SJSA1 (cell line): ENCODE data around the gene IL1RAPL1. TPM values are rescaled to one million over a fixed set of nuclear protein-coding genes. Genes with fewer than 3 reads are reported as not detected.

Experiments
- DNase-seq, 2 experiments: peaks; one replicate each; pipeline ENCODE4 v3.0.0-alpha.2; 2015 to 2020; ENCODE audit warnings: low spot score in 2 of 2, low read depth in 1 of 2
- H3K27ac ChIP-seq: fragments of 250-450 bp; sonication (Bioruptor Pico); 2 replicates; pipeline ENCODE4 v1.5.1; 2020; ENCODE audit warnings: mild to moderate bottlenecking, moderate library complexity
- H3K27me3 ChIP-seq: fragments of 250-450 bp; sonication (Bioruptor Pico); replicated peaks from 2 replicates; pipeline ENCODE4 v1.5.1; 2020; ENCODE audit warnings: mild to moderate bottlenecking, moderate library complexity
- H3K36me3 ChIP-seq: fragments of 250-450 bp; sonication (Bioruptor Pico); 2 replicates; pipeline ENCODE4 v1.5.1; 2020; ENCODE audit warnings: mild to moderate bottlenecking
- H3K4me1 ChIP-seq: fragments of 250-450 bp; sonication (Bioruptor Pico); replicated peaks from 2 replicates; pipeline ENCODE4 v1.6.1; 2021; ENCODE audit warnings: mild to moderate bottlenecking
- H3K4me3 ChIP-seq: fragments of 250-450 bp; sonication (Bioruptor Pico); 2 replicates; pipeline ENCODE4 v1.5.1; 2020; ENCODE audit warnings: mild to moderate bottlenecking
- H3K9me3 ChIP-seq: fragments of 250-450 bp; sonication (Bioruptor Pico); replicated peaks from 2 replicates; pipeline ENCODE4 v1.5.1; 2020; ENCODE audit warnings: mild to moderate bottlenecking
- total RNA-seq: library from RNA; depleted of rRNA; stranded (reverse); fragments of >200 nt; shearing (Covaris generic); gene quantifications from 2 replicates; pipeline ENCODE4 v1.2.3, GENCODE V29; 2014

The IL1RAPL1 gene
- total RNA-seq, 1 experiment from 2014 or later: not detected

GRCh38 chrX:29561417-29561816 lies 974.2 kb downstream of the IL1RAPL1 start:
- DNase-seq: no peak
- H3K4me1 ChIP-seq: no peaks in the 10 kb centered on the region
- no peaks in the 10 kb centered on the region for H3K27me3 ChIP-seq
- H3K36me3 ChIP-seq: no peaks in the 10 kb centered on the region
- no peak overlapping the region for H3K27ac ChIP-seq
- no peak overlapping the region for H3K4me3 ChIP-seq
- no peaks in the 10 kb centered on the region for H3K9me3 ChIP-seq

GRCh38 chrX:29580560-29580959 lies 993.3 kb downstream of the IL1RAPL1 start:
- Histone ChIP-seq H3K4me1 (no peaks in the 10 kb centered on the region), H3K36me3 (no peaks in the 10 kb centered on the region), H3K9me3 (no peaks in the 10 kb centered on the region), H3K4me3 (no peak overlapping the region), H3K27ac (no peak overlapping the region), H3K27me3 (no peaks in the 10 kb centered on the region)
- no peak for DNase-seq

DNA sequence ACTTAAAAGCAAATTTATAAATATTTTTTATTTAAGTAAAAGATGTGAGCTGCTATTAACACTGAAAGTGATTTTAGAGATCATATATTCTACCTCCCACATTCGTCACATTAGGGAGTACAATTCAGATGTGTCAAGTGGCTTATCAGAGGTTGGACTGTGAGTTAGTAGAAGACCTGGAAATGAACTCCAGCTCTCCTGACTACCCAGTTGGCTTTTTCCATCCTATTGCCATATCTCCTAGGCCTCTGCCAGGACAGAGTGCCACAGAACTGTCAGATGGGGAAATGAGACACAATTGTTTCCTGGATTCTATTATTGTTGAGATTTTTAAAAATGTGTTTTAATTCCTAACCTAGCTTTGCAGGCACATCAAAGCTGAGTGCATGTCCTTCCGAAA lies 994.0 kb downstream of the IL1RAPL1 start:
- no peak overlapping the region for H3K4me3 ChIP-seq
- H3K27me3 ChIP-seq: no peaks in the 10 kb centered on the region
- H3K9me3 ChIP-seq: no peaks in the 10 kb centered on the region
- no peak for DNase-seq
- H3K4me1 ChIP-seq: no peaks in the 10 kb centered on the region
- no peaks in the 10 kb centered on the region for H3K36me3 ChIP-seq
- no peak overlapping the region for H3K27ac ChIP-seq

GRCh38 chrX:29587107-29587506 lies 999.9 kb downstream of the IL1RAPL1 start:
- Histone ChIP-seq H3K36me3 (no peaks in the 10 kb centered on the region), H3K9me3 (no peaks in the 10 kb centered on the region), H3K4me1 (no peaks in the 10 kb centered on the region), H3K27me3 (no peaks in the 10 kb centered on the region), H3K4me3 (no peak overlapping the region), H3K27ac (no peak overlapping the region)
- DNase-seq: no peak

GRCh38 chrX:29590921-29591320 lies 1003.7 kb downstream of the IL1RAPL1 start:
- Histone ChIP-seq H3K4me3 (no peak overlapping the region), H3K9me3 (no peaks in the 10 kb centered on the region), H3K4me1 (no peaks in the 10 kb centered on the region), H3K27me3 (no peaks in the 10 kb centered on the region), H3K27ac (no peak overlapping the region), H3K36me3 (no peaks in the 10 kb centered on the region)
- DNase-seq: no peak

GRCh38 chrX:29604381-29604780 lies 1017.1 kb downstream of the IL1RAPL1 start:
- H3K4me3 ChIP-seq: no peak overlapping the region
- H3K36me3 ChIP-seq: no peaks in the 10 kb centered on the region
- H3K9me3 ChIP-seq: no peaks in the 10 kb centered on the region
- H3K4me1 ChIP-seq: no peaks in the 10 kb centered on the region
- H3K27ac ChIP-seq: no peak overlapping the region
- DNase-seq: no peak
- no peaks in the 10 kb centered on the region for H3K27me3 ChIP-seq

DNA sequence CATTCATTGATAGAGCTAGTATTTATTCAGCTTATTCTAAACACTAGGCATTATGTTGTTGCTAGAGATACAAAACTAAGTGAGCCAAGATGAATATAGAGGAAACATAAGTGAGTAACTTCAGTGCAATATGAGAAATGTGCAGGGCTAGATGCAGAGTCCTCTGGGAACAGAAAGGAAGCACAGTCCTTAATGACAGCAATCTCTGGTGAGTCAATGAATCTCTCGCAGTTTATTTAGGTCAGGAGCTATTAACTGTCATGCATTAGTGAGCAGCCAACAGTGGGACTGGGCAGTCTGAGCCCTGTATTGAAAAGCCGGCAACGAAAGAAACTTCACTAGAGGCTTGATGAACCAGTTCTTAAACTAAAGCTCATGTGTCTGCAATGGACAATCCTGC lies 1030.0 kb downstream of the IL1RAPL1 start:
- Histone ChIP-seq H3K9me3 (no peaks in the 10 kb centered on the region), H3K36me3 (no peaks in the 10 kb centered on the region), H3K27me3 (no peaks in the 10 kb centered on the region), H3K27ac (no peak overlapping the region), H3K4me3 (no peak overlapping the region), H3K4me1 (no peaks in the 10 kb centered on the region; the same call in 1 of the 2 replicates)
- peak in 1 of 2 experiments; percentile 1 for DNase-seq

- Histone ChIP-seq H3K27ac (no peak overlapping the region), H3K4me1 (no peaks in the 10 kb centered on the region; the same call in 1 of the 2 replicates), H3K4me3 (no peak overlapping the region), H3K36me3 (no peaks in the 10 kb centered on the region), H3K27me3 (no peaks in the 10 kb centered on the region), H3K9me3 (no peaks in the 10 kb centered on the region)
- DNase-seq: no peak
Measured at GRCh38 chrX:29617725-29618124, 1030.5 kb downstream of the IL1RAPL1 start.

DNA sequence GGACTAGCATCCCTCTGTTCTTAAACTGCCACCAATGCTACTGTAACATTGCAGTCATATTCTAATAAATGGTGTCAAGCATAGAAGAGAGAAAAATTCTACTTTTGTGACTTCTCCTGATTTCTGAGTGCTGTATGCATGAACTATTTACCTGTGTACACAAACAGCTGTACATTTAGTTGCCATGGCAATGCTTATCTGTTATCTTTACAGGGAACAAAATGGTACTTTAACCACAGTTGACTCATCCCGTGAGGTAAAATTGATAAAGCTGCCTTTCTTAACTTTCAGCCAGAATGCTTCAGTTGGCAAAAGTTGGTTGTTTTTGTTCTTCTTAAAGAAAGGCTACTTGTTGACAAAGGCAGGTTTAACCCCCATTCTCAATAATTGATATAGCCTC lies 1040.6 kb downstream of the IL1RAPL1 start:
- Histone ChIP-seq H3K27ac (no peak overlapping the region), H3K4me3 (no peak overlapping the region), H3K9me3 (no peaks in the 10 kb centered on the region), H3K4me1 (no peaks in the 10 kb centered on the region), H3K27me3 (no peaks in the 10 kb centered on the region), H3K36me3 (no peaks in the 10 kb centered on the region)
- no peak for DNase-seq

DNA sequence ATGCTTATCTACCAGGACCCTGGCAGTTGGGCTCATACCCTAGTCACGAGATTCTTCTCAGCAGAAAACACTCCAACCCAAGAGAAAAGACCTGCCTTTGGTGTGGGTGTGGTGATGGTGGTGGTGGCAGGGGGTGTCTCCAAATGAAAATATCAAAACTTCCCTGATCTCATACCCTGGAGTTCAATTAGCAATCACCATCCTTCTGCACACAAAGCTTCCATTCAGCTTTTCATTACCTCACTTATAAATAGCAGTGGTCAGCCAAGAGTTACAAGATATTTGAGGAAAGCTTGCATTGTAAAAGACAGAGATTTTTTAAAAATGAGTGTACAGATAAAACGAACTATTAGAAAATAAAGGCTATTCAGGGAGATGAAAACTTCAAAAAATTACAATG lies 1047.3 kb downstream of the IL1RAPL1 start:
- Histone ChIP-seq H3K36me3 (no peaks in the 10 kb centered on the region), H3K27me3 (no peaks in the 10 kb centered on the region), H3K4me3 (no peak overlapping the region), H3K9me3 (no peaks in the 10 kb centered on the region), H3K4me1 (no peaks in the 10 kb centered on the region), H3K27ac (no peak overlapping the region)
- DNase-seq: no peak

- H3K4me3 ChIP-seq: no peak overlapping the region
- no peaks in the 10 kb centered on the region for H3K9me3 ChIP-seq
Measured at GRCh38 chrX:29636331-29636730, 1049.1 kb downstream of the IL1RAPL1 start.

GRCh38 chrX:29640106-29640505 lies 1052.9 kb downstream of the IL1RAPL1 start:
- no peak for DNase-seq
- Histone ChIP-seq H3K27ac (no peak overlapping the region), H3K36me3 (no peaks in the 10 kb centered on the region), H3K27me3 (no peaks in the 10 kb centered on the region), H3K4me1 (no peaks in the 10 kb centered on the region), H3K4me3 (no peak overlapping the region), H3K9me3 (no peaks in the 10 kb centered on the region)

More at GRCh38 chrX:29636331-29636730, 1049.1 kb downstream of the IL1RAPL1 start:
- Histone ChIP-seq H3K4me1 (no peaks in the 10 kb centered on the region), H3K27me3 (no peaks in the 10 kb centered on the region), H3K36me3 (no peaks in the 10 kb centered on the region), H3K27ac (no peak overlapping the region)
- no peak for DNase-seq

- Histone ChIP-seq H3K4me3 (no peak overlapping the region), H3K36me3 (no peaks in the 10 kb centered on the region), H3K9me3 (no peaks in the 10 kb centered on the region), H3K27ac (no peak overlapping the region), H3K27me3 (no peaks in the 10 kb centered on the region), H3K4me1 (no peaks in the 10 kb centered on the region)
- no peak for DNase-seq
Measured at GRCh38 chrX:29641461-29641860, 1054.2 kb downstream of the IL1RAPL1 start.

GRCh38 chrX:29643181-29643580 lies 1055.9 kb downstream of the IL1RAPL1 start:
- Histone ChIP-seq H3K36me3 (no peaks in the 10 kb centered on the region), H3K4me3 (no peak overlapping the region), H3K9me3 (no peaks in the 10 kb centered on the region), H3K4me1 (no peaks in the 10 kb centered on the region), H3K27me3 (no peaks in the 10 kb centered on the region), H3K27ac (no peak overlapping the region)
- DNase-seq: no peak

GRCh38 chrX:29648161-29648560 lies 1060.9 kb downstream of the IL1RAPL1 start:
- Histone ChIP-seq H3K27me3 (no peaks in the 10 kb centered on the region), H3K9me3 (no peaks in the 10 kb centered on the region), H3K4me1 (peaks cover 10% of the 10 kb centered on the region), H3K4me3 (no peak overlapping the region), H3K36me3 (no peaks in the 10 kb centered on the region), H3K27ac (no peak overlapping the region)
- no peak for DNase-seq
